Endothelial cell of hepatic sinusoid (primary cell): ENCODE results near the gene EGLN1.

ENCODE experiments used
- in situ Hi-C: cut with HindIII; loops from 2 replicates; pipeline ENCODE4 v1.10.0; 2017; ENCODE audit warnings: low sequenced_read_pairs

The EGLN1 gene

DNA sequence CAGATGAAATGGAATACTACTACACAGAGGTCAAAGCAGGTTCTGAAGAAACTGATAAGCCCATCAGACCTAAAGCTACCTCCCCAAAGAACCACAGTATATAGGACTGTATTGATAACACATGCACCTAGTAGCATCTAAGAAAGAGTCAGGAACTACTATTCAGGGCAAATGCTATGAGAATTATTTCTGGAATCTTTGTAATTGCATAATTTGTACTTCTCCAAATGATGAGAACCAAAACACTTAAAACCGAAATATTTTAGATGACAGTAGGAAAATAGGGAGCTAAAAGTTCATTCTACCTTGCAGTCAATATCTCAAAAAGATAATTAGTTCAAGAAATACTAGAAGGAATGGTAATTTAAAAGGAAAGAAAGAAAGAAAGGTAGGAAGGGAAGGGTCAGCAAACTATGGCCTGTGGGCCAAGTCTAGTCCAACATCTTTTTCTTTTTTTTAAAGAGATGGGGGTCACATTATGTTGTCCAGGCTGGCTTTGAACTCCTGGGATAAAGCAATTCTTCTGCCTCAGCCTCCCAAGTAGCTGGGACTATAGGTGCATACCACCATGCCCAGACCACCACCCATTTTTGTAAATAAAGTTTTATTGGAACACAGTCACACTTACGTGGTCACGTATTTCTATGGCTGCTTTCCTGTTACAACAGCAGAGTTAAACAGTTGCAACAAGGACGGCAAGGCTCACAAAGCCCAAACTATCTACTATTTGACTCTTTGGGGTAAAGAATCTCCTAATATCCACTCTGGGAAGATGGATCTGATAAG is 24.0 kb downstream of the EGLN1 start:
- in situ Hi-C loops, result no loop called here

DNA sequence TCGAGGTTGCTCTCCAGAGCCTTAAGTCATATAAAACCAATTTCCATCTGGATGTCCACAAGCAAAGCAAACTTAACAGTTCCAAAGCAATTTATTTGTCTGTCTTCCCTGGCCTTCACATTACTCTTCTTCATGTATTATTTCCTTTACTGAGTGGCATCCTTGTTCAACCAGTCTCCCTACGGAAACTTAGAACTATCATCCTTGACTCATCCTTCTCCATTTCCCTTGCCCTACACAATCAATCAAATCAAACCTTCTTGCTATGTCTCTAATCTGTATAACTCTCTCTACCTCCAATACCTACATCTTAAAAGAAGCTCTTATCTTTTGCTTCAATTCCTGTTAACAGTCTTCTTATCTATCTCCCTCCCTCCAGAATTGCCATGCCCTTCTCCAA is 25.4 kb downstream of the EGLN1 start:
- in situ Hi-C loops, result no loop called here

DNA sequence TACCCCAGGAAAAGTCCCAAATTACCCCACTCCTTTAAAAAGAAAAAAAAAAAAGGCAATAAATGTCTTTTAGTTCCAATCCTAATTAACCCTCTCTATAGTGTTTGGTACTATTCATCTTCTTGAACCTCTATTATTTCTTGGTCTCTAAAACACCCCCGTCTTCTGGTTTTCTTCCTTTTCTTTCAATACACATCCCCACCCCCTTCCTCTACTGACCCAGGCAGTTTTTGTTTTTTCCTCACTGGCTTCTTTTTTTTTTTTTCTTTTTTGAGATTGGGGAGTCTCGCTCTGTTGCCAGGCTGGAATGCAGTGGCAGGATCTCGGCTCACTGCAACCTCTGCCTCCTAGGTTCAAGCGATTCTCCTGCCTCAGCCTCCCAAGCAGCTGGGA is 26.1 kb downstream of the EGLN1 start:
- in situ Hi-C loops, result no loop called here

DNA sequence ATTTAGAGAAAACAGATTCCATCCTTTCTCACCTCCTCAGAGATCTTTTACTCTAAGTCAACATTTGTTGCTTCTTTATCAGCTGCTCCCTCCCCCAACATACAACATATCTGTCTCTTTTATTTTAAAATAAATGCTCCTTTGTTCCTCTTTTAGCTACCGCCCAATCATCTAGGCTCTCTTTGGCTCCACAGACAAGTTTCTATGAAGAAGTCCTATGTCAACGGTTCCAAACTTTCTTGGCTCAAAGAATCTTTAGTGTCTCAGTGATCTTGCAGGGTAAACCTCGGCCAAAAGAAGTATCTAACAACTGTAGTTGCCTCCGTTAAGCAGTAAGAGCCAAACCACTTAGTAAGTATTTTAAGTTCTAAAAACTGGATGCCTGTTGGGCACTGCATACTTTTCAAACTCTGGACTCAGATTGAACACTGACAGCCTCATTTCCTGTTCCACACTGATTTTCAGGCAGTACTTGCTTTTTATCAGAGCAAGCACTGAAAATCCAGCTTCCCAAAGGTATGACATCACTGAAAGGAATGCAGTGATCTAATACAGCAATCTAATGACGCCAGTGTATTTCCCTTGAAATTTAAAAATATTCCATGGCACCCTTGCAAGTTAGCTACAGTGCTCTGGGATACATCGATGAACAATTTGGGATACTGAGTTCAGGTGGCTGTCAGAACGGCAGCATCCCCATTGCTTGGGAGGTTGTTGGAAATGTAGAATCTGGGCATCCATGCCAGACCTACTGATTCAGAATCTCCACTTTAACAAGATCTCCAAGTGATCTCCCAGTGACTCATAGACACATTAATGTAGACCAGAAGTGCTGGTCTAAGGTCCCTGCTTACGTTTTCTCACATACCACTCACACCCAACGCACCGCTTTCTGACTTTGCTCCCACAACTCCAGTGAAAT is 26.8 kb downstream of the EGLN1 start:
- in situ Hi-C loops, result no loop called here

DNA sequence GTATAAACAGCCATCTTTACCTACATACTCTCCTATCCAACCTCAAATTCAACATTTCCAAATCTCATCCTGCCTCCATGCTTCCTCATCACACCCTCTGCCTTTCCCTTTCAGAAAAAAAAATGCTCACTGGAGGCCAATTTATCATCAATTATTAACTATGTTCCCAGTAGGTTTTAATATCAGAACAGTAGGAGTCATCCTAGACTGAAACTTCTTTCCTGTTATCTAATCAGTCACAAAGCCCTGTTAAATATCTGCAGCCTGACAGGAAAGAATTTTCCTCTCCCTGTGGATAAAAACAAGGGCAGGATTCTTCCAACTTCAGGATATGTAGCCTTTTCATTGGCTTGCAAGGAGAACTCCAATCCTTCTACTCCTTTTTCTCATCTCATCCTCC is 28.4 kb downstream of the EGLN1 start:
- in situ Hi-C loops, result no loop called here

DNA sequence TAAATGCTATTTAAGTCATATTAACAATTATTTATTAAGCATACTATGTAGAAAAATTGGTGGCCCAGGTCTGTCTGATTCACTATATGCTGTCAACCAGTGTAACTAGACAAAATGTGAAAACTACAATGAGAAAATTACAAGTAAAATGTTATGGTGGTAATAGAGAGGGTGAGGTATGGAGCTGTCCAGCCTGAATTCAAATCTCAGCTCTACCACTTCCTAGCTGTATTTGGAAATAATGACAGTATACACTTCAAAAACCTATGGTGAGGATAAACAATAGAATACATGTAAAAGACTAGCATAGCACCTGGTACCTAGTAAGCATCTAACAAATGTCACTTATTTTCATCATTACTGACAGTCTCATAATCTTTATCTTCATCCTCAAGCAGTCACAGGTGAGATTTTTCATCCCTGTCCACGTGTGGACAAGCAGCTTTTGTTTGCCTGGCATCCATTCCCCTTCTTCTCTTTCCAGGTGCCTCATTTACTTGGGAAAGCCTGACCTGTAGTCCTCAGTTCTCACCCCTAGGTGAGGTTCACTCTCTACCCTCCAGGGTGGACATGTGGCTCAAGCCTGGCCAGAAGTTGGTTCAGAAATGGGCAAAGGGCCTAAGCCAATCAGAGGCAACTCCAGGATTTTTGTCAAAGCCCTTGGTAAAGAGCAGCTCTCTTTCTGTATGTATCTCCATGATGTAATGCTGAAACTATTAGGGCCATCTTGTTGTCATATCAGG is 29.5 kb downstream of the EGLN1 start:
- in situ Hi-C loops, result no loop called here

DNA sequence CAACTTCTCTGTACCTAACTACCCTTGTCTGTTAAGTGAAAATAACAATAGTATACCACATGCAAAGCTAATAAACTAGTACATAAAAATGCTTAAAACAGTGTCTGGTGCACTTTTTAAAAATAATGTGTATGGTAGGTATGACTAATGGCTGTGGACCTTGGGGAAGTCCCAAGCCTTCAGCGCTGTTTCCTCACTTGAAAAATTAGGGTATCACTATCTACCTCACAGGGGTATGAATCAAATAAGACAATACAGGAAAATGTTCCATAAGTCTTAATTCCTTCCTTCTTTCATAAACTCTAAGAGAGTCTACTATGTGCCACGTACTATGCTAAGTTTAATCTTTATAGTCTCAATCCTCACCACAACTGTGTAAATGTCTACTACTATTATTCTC is 32.0 kb downstream of the EGLN1 start:
- in situ Hi-C loops, result no loop called here

DNA sequence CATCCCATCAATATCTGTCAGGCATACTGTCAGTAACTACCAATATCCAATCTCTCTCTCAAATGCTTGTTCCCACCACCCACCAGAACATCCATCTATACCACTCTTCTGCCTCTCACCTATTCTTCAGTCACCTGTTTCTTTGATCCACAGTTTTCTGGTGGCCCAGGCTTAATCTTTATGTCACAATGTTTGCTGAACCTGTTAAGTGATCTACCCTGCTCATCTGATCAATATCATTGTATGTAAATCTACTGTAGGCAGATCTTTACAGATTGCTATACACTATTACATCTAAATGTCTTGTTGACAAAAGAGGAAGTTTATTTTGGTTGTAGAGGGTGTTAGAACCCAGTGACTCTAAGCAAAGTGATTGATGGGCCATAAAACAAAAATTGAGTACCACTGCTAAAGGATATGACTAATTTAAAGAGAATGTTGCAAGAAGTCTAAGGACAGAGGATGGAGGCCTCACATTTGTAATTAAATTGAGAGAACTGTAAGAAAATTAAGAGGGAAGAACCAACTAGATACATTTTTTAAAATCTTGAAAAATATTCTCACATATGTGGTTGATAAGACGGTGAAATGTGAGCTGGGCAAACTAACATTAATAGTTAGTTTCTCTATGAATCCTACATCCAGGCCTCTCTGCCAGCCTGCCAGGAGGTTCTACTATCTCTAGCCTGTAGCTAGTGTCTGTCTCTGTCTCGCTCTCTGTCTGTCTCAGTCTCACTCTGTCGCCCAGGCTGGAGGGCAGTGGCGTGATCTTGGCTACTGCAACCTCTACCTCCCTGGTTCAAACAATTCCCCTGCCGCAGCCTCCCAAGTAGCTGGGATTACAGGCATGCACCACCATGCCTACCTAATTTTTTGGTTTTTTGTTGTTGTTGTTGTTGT is 34.1 kb downstream of the EGLN1 start:
- in situ Hi-C loops, result no loop called here

DNA sequence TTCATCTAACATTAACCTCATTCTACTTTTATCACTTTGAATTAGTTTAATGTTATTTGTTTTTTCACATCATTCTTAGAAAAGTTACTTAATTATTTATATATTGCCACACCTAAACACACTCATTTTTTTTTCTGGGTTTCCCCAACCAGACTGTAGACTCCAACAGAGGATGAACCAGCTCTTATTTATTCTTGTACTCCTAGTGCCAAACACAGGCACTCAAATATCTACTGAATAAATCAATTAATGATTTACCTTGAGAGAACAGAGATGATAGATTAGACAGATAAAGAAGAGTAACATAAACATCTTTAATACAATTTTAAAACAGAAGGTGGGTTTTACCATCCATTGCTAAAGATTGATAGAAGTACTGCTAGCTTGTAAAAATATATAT is 35.6 kb downstream of the EGLN1 start:
- in situ Hi-C loops, result no loop called here

DNA sequence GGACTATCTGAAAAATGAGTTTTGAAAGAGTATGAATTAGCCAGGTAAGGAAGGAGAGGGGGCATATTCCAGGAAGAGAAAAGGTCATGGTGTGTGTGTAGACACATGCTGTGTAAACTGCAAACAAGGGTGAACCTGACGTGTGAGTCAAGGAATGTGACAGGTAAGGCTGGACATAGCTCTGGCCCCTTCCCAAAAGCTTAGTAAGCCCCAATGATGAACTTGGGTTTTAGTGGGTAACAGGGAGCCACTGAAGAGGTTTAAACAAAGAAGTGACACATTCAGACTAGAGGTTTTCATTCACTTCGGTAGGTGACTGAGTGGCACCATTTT is 36.7 kb downstream of the EGLN1 start:
- in situ Hi-C loops, result no loop called here

DNA sequence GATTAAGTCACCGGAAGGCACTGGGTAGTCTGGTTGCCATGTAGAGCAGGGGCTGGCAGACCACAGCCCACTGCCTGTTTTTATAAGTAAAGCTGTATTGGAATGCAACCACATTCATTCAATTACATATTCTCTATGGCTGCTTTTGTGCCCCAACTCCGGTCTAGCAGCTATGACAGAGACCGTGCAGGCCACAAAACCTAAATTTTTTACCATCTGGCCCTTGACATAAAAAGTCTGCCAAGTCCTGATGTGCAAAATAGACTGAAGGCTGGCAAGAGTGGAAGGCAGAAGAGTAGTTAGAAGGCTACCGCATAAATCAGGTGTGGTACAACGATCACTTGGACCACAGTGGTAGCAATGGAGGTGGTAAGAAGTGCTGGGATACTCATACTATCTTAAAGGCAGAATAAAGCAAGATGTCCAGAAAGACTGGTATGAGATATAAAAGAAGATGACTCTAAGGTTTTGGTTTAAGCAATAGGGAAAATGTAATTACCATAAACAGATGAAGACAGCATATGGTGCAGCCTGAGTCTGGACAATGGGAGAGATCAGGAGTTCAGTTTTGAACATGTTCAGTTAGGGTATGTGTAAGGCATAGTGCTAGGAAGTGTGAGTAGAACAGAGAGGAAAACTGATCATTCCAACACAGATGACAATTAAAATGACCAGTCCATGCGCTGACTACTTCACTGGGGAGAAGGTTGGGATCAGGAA is 37.2 kb downstream of the EGLN1 start:
- in situ Hi-C loops, result no loop called here

DNA sequence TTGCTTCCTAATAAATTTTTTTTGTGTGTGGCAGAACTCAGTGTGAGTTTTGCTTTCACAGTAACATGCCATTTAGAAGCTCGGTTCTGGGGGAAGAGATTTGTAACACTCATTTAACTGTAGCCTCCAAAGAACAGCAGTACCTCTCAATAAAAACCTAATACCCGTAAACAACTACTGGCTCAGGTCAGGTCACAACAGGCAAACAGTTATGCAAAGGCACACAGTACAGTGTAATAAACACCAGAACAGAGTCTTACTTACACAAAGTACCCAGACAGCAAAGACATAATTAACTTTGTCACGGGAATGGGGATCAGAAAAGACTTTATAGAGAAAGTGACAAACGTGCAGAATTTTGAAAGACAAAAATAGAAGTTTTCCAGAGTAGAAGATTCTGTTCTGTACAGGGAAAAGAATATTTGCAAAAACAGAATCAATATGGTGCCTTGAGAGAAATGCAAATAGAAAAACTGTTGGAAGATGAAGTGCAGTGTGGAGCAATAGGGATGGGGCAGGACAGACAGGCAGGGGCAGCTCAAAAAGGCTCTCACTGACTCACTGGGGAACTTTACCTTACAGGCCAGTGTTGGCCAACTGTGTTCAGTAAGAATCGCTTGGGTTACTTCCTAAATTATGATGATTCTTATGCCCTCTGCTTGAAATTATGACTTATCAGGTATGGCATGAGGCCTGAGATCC is 38.8 kb downstream of the EGLN1 start:
- in situ Hi-C loops, result no loop called here

DNA sequence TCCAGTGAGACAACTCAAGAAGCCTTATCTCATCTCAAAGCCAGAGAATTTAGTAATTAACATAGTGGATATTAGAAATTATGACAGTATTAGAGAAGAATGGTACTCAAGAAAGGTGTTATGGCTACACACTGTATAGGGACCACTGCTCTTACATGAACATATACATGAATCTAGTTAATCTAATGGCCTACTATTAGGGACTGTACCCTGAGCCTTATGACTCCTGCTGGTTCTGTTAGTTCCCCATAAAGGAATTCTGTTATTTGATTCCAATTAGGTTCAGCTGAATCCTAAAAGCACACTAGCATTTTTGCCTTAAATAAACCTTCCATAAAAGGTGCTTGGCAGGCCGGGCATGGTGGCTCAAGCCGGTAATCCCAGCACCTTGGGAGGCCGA is 39.7 kb downstream of the EGLN1 start:
- in situ Hi-C loops, result no loop called here

DNA sequence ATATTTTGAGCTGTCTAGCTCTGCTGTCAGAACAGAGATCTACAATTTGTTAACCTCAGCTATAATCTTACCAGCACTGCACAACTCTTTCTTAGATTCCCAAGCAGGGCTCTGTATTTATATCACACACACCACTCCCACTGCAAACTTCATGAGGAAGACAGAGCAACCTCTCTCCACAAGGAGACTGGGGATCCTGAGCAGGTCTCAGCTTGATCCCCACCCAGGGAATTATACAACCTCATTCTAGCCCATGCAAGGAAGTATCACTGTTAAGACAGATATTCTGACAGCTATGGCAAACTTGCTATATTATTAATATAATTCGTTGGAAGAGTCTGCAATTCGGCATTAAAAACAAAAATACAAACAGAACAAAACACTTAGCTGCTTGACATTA is 40.4 kb downstream of the EGLN1 start:
- in situ Hi-C loops, result no loop called here

DNA sequence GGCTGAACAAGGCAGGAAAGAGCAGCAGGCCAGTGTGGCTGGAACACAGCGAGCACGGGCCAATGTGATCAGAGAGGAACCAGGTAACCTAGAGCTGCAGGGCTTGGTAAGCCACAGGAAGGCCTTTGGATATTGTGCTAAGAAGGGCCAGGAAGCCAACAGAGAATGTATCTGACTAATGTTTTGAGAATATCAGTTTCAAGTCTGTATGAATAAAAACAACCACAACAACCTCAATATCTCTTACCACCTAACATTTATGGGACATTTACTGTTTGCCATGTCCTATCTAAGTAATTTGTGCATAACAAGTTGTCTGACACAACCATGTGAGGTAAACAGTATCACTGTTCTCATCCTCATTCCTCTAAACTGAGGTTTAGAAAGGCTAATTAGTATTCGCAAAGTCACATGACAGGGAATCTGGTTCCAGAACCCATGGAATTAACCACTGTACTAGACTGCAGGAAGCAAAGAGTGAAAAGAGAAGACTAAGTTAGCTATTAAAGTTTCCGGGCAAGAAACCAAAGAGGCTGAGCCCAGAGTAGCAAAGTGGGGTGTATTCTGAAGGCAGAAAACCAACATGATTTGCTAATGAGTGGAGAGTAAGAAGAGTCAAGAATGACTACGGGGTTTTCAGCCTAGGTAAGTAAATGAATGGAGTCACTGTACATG is 45.1 kb downstream of the EGLN1 start:
- in situ Hi-C loops, result no loop called here

DNA sequence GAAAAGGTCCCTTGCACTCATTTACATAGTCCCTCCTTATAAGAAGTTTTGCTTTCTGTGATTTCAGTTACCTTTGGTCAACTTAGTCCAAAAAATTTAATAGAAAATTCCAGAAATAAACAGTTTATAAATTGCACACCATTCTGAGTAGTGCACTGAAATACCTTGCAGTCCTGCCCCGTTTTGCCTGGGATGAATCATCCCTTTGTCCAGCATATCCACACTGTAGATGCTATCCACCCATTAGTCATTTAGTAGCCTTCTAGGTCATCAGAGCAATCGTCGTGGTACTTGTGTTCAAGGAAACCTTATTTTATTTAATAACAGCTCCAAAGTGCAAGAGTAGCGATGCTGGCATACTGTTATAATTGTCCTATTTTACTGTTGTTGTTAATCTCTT is 46.0 kb downstream of the EGLN1 start:
- in situ Hi-C loops, result no loop called here

DNA sequence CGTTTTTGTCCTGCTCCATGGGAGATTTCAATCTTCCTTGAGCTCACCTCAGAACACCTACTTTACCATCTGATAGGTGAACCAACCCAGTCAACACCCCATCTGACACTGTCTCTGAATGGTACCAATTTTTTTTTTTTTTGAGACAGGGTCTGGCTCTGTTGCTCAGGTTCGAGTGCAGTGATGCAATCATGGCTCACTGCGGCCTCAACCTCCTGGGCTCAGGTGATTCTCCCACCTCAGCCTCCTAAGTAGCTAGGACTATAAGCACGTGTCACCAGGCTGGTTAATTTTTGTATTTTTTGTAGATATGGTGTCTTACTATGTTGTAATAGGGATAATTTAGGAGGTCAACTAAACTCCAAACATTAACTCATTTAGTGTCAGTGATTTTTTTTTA is 47.7 kb downstream of the EGLN1 start:
- in situ Hi-C loops, result no loop called here

DNA sequence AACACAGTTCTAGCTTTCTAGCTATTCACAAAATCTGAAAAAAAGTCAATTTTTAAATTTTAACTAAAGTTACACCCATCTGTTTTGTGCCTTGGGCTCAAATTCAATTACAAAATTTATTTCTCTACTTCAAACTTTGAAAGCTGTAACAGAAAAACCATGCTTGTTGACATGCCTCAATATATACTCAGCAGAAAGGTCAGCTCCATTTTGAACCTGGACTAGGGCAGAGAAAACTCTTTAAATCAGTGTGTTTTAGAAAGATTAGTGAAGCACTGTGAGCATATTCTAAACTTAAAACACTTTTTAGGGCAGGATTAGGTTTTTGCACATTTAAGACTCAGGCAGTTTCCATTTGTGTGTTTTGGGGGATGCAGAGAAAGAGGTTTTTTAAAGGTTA is 49.6 kb downstream of the EGLN1 start:
- in situ Hi-C loops, result no loop called here

DNA sequence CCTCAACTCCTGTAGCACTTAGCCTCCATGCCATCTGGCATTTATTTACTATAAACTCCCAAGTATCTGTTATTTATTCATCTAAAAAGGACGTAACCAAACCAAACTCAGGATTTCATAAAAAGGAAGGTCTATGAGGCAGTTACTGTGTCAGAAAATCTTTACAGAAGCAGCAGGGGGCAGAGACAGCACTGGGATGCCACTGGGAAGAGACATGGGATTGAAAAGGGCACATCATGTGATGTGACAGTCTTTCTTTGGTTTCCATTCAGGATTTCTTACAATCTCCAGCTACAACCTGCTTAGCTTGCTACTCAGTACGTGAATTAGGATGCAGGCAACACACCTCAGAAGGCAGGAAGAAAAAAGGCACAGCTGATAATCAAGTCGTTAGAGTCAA is 52.8 kb downstream of the EGLN1 start:
- in situ Hi-C loops, result no loop called here
